GM19351 (cell line): ENCODE data around the gene DUSP1.

Source experiments
- ATAC-seq: cut with Tn5 transposase; IDR thresholded peaks from one replicate; pipeline ENCODE4 v1.9.1; 2021; ENCODE audit warnings: mild to moderate bottlenecking, moderate library complexity; ENCODE audit not compliant: unreplicated experiment

The DUSP1 gene

GRCh38 chr5:172782169-172783039 is 11.4 kb upstream of the DUSP1 start:
- ATAC-seq, result no peak

- no peak for ATAC-seq
Observed at GRCh38 chr5:172779691-172780341, 8.8 kb upstream of the DUSP1 start.

DNA sequence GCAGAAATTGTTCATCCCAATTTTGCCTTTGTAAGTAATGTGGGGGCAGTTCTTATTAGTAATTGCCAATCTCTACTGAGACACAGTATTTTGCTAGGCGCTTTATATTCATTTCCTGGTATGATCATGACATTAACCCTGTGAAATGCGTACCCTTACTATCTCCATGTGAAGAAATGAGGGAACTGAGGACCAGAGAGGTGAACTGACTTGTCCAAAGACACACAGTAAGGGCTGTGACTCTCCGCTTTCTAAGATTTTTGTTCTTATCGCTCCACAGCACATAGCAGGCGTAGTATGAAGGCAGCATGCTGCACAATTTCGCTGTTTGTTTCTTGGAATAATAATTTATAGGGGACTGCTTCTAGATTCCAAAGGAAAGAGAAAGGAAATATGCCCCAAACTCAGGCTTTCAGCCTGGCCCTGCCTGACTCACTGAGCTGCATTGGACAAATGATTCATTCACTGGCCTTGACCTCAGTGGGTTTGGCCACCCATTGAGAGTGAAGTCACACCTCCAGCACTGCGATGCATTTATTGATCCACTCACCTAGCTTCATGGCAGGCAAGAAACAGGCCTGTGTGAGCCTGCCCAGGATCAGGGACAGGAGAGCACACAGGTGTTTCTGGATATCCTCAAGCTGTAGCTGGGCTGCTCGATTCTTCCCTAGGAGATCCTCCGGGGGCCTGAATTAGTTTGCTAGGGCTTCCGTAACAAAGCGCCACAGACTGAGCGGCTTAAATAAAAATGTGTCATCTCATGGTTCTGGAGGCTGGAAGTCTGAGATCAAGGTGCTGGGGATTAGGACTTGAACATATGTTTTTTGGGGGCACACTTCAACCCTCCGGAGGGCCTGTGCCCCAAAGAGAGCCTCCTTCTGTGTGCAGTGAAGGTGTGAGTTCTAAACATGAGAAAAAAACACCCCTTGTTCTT is 7.2 kb upstream of the DUSP1 start:
- ATAC-seq, result peak; percentile 28

- no peak for ATAC-seq
Observed at GRCh38 chr5:172776235-172776594, 5.2 kb upstream of the DUSP1 start.

DNA sequence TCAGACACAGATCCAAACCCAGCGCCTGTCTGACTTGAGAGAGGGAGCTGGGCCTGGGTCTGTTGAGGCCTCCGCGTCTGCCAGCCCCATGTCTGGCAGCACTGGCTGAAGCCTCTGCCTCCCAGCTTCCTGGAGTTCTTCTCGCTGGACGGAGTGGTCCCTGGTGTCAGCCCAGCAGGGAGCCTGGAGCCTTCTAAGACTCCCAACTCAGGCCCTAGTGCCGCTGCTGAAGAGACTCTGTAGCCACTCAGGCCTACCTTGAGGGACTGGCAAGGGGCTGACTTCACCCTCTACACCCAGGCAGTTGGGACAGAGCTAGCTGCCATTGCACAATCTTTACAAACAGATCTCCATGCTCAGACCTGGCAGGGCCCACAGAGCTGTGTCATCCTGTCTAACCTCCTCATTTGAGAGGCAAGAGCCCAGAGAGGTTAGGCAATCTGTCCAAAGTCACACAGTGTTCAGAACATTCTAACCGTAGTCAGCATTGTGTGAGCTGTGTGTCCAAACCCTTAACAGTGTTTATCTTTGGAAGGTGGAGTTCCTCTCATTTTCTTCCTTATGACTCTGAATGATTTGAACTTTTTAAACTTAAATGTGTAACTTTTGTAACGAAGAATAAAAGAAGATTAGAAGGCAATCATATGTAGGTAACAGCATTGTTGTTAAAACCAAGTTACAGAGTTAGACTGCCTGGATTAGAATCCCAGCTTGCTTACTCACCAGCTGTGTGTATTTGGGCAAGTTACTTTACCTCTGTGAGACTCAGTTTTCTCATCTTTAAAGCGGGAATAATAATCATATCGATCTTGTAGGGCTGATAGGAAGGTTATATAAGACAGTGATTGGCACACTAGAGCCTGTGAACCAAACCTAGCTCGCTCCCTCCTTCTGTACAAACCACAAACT is 4.6 kb upstream of the DUSP1 start:
- no peak for ATAC-seq

DNA sequence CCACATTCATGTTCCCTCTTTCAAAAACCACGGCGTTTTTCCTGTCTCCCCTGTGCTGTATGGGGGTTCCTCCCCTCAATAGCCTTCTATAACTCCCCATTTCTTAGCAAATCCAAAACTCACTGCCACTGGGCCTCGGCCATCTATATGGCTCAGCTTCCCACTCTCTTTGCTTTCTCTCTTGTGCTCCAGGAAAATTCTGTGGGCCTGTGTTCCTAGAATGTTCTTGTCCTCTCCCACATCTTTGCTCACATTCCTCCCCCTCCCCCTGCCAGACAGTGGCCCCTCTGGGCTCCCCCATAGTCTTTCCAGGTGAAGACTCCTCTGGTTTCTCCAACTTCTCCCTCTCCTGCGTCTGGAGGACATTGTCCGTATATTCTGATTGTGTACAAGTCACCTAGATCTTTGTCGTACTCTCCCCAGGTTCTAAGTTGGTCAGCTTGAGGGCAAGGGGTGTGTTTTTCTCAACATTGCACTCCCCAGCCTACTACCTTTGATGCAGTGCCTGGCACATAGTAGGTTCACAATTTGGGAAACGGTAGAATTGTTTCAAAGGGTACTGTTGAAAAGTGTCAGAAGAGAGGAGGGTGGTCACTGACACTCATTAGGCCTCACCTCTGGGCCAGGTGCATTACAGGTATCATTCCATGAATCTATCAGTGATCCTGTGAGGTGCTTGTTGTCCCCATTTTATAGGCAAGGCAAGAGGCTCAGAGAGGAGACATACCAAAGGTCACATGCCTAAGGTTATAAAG is 3.7 kb upstream of the DUSP1 start:
- no peak for ATAC-seq

DNA sequence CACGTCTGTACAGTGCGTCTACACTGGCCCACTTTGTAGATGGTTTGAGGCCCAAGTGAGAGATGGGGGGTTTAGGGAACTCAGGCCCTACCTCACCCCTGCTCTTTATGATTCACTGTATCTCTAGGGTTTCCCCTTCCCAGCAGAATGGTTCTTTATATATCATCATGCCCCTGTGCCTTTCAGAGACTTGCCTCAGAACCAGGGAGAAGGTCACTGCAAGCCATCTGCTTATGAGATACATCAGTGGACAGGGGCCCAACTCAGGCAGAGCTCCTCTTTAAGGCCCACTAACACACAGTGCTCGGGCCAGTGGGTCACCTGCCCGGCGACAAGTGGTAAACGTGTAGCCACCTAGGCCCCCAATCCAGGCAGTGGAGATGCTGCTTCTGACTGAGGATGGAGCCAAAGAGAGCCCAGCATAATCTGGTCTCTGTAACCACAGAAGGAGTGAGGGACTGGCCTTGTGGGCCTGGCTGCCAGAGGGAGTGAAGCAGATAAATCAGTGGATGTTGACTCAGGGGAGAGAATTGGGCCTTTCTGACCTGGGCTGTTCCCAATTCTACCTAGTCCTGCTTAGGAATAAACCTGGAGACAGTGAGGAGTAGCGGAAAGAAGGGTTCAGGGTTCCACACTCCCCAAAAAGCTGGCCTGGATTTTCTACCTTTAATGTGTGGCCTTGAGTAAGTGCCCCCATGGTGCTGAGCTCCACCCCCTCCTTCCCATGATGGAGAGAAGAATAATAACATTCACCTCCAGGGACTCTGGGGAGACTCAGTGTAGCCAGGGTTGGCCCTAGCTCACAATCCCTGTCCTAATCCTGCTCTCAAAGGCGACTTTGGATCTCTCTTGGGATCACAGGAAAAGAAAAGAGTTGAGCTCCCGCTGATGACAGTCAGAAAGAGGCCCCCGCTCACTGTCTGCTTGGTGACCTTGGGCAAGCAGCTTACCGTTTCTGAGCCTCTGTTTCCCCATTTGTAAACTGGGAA is 2.8 kb upstream of the DUSP1 start:
- ATAC-seq, result no peak

DNA sequence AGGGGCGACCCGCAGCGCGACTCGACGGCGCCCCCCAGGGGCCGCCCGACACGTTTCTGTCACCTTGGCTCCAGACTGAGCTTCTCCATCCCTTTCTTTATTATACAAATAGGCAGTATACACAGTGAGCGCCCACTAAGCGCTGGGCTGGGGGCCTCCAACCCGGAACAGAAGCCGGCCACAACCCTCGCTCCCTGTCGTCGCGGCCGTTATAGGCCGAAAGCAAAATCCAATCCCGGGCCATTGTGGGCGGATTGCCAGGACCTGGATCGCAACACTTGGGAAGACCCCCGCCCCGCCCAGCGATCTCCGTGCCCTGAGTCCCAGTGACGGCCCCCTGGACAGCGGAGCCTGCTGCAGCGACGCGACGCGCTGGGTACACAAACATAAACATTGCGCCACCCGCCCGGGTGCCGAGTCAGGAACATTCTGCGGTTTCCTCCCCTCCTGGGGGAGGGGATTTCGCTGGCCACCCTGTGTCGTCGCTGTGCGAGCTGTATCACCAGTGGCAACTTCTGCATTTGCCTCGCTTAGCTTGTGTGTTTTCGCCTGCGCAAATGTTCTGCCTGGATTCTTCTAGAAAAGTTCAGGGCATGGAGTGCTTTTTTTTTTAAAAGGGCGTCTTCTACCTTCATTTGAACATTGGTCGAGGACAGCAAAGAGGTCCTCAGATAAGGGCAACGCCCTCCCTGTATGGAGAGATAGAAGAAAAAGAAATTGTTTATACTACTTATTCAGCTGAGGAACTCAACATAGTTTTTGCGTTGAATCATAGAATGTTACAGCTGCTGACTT is 1.3 kb upstream of the DUSP1 start:
- ATAC-seq, result peak; percentile 34

DNA sequence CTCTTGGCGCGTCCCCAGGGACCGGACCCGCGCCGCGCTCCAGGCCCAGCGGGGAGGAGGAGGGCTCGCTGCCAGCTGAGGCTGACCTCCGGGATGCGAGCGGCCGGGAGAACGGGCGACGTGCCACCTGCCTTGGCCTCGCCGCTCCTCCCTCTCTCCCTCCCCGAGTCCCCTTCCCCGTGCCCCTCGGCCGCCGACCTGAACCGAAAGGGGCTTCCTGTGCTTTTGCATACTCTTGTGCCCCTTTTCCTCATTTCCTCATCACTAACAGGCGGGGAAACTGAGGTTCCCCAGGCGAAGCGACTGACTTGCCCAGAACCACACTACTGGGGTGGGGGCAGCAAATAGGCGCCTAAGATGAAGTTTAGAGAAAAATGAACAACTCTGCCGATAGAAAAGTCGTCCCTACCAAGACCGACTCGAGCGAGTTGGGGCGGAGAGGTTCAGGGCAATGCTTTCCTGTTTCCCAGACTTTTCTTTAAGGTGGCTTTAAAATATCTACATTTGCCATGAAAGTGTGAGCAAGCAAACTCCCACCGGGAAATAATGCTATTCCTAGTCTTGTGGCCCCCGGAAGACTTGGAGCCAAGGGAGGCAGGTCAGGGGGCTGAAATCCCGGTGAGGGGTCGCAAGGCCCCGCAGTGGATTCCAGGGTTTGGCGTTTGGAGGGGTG is 580 bp upstream of the DUSP1 start:
- ATAC-seq, result peak; percentile 6

DNA sequence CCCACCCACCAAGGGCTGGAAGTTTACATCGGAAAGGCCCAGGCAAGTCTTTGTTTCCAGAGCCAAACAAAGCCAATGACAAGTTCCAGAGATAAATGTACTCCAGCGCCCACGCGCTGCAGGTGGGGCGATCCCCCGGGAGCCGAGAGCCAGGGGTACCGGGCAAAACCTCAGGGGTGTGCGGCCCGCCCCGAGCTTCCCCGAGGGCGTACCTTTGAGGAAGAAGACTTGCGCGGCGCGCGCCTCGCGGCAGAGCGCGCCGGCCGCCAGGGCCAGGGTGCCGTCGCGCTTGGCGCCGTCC is 671 bp downstream of the DUSP1 start:
- ATAC-seq, result no peak

DNA sequence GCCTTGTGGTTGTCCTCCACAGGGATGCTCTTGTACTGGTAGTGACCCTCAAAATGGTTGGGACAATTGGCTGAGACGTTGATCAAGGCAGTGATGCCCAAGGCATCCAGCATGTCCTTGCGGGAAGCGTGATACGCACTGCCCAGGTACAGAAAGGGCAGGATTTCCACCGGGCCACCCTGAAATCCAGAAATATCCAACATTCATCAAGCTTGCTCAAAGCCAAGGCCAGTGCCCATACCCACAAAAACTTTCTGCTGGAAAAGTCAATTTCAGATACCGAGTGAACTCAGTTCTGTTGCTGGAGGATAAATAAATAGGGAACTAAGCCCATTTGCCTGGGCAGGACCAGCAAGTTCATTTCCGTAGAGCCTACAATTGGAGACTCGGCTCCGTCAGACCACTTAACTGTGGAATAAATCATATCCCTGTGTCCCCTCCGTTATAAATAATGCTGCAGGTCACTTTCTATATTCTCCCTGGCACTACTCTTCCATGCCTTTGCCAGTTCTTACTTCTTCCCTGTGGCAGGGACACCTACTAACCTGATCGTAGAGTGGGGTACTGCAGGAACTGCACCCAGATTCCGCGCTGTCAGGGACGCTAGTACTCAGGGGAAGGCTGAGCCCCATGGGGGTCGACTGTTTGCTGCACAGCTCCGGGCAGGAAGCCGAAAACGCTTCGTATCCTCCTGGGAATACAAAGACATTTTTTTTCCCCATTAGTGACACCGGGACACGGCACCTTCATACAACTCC is 1.2 kb downstream of the DUSP1 start:
- no peak for ATAC-seq

GRCh38 chr5:172769342-172769615 is 1.7 kb downstream of the DUSP1 start:
- ATAC-seq, result no peak

GRCh38 chr5:172768573-172769341 is 2.2 kb downstream of the DUSP1 start:
- ATAC-seq, result no peak

DNA sequence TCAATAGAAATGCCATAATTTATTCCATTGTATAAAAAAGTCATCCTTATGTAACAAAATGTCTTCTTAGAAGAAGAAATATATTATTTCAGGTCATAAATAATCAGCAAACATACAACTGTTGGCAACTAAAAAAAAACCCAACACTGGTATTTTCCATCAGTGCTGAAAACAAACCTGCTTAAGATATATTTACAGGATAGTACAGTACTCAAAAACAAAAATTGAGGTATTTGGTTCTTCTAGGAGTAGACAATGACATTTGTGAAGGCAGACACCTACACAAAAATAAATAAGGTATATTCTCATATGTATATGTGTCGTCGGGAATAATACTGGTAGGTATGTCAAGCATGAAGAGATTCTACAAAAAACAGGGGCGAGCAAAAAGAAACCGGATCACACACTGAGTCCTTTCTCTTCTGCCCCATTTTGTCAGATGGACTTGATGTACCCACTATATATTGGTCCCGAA is 2.9 kb downstream of the DUSP1 start:
- ATAC-seq, result no peak

GRCh38 chr5:172766287-172767108 is 4.5 kb downstream of the DUSP1 start:
- no peak for ATAC-seq
